ENCODE measurements around the gene EXOC7.

EXOC7 gene

GRCh38 chr17:76034428-76035350 lies 68.9 kb downstream of the EXOC7 start:
- no peak for DNase-seq

- DNase-seq, result no peak
These were observed 70.4 kb downstream of the EXOC7 start for GRCh38 chr17:76033139-76033538.

GRCh38 chr17:76032780-76033108 lies 70.8 kb downstream of the EXOC7 start:
- no peak for DNase-seq

- no peak for DNase-seq
These were observed 71.4 kb downstream of the EXOC7 start for GRCh38 chr17:76032073-76032779.
